ENCODE measurements around the gene ZNF793.

Gene ZNF793

DNA sequence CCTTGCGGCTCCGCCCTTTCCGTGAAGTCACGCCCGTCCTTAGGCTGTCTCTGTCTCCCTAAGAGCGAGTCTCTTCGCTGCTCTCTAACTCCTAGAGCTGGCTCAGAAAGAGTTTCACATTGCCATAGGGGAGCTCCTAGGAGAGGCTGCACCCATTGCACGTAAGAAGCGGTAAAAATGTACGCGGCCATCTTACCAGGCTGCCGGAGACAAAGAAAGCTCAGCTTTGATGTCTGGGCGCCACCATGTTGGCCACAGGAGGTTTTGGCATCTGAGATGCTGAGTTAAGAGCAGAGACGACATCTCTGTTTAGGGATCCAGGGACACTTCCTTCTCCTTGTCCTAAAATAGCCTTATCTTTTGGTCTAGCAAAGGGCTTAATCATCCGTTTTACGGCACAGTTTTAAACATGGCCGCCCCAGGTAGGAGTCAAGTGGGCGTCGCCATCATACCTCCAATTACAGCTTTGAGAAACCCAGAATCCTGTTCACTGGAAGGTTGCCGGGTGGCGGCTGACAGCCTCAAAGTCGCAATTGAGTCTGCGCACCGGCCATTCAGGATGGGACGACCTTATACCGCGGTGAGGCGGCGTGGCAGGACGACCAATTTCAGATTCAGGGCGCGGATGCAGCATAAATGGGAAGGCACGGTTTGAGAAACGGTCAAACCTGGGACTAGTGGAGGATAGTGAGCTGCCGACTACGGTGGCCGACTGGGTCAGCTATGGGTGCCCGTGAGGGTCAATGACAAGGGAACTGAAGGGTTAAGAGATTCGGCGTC, at the start of gene ZNF793:
ZNF793 (plus strand) TSS at position 553 of the 780 bp plus-strand sequence. CDS start 16,501 bp downstream, outside the sequence.
- peak; percentile 26 for DNase-seq

DNA sequence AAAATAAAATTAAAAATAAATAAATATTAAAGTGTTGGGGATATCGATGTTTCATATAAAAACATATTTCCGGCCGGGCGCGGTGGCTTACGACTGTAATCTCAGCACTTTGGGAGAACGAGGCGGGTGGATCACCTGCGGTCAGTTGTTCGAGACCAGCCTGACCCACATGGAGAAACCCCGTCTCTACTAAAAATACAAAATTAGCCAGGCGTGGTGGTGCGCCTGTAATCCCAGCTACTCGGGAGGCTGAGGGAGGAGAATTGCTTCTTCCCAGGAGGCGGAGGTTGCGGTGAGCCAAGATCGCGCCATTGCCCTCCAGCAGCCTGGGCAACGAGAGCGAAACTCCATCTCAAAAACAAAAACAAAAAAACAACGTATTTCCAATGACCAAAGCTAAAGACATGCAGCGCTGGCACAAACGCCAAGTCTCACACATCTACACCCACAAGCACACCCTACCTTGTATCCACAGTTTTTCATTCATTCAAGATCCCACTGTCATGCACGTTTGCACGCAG, 40.4 kb upstream of the ZNF793 start:
- no peak for DNase-seq

- no peak for DNase-seq
These were observed 39.7 kb upstream of the ZNF793 start, which contains the start of gene ZNF569 for GRCh38 chr19:37466798-37467607. ZNF569 (minus strand) TSS chr19:37467444; CDS start chr19:37444921, 22,523 bp downstream.

DNA sequence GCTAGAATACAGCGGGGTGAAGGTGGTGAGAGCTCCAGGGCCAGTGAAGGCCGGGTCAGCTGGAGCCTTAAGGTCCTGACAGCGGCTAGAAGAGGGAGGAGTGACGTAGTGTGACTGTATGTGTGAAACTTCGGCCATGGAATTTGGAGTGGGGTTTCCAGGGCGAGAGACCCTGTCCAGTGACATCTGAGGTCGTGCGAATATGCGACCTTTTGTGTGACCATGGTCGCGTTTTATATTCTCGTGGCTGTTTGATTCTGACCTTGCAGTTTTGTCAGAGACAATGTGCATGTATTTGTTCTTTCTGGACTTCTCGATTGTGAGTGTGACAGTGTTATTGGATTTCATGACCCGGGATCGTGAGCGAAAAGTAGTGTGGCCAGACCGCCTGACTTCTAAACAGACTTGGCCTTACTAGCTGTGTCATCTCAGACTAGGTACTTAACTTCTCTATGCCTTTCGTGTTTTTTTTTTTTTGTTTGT, 39.1 kb upstream of the ZNF793 start:
- no peak for DNase-seq

DNA sequence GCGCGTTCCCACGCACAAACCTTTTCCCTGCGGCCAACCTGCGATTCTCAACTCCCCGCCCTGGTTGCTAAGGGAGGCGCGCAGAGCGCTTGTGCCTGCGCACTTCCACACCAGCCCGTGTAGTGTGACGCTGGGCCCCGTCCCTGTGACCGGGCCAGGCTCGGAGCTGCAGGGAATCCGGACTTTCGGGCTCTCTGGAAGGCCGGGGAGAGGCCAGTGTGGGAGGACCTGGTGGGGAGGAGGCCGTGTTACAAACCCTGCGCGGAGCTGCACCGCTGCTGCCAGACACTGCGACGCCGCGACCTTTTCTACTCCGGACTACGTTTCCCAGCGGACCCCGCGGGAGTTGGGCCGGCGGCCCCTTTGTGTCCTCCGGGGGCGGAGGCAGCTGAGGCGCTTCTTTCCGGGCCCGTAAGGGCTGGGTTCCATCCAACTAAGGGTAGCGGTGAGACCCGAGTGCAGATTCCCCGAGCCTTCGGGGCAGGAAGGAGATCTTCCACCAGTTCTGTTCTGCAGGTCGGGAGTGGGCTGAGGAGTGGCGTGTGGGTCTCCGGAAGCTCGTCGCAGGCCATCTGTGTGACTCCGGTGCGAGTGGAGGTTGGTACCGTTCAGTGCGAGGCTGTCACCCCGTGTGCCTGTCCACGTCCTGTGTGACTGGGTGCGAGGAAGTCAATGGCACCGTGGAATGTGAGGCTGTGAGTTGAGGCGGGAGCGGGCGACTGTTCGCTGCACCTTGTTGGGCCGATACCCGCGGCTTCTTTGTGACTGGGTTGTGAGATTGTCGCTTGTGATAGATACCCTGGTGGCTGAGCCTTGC, 37.6 kb upstream of the ZNF793 start, which contains the start of gene ZNF570:
ZNF570 (plus strand) TSS at position 396 of the 817 bp plus-strand sequence. CDS start 999 bp downstream, outside the sequence.
- no peak for DNase-seq

DNA sequence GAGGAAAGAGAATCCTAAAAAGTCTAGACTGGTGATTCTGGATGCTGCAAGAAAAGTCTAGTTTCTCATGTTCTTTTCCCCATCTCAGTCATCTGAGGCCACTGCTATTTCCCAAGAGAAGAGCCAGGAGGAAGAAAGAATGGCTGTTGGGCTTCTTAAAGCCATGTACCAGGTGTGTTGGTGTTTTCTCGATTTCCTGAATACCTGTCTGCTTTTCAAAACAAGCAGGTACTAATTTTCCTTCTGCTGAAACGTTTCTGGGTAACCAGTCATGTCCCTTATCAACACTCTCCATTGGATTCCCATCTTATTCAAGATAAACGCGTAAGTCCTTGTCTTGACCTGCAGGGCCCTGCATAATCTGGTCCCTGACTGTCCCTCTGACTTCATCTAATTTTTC, 36.5 kb upstream of the ZNF793 start:
- DNase-seq: no peak

- DNase-seq: no peak
These were observed 34.6 kb upstream of the ZNF793 start for GRCh38 chr19:37472165-37472564.

DNA sequence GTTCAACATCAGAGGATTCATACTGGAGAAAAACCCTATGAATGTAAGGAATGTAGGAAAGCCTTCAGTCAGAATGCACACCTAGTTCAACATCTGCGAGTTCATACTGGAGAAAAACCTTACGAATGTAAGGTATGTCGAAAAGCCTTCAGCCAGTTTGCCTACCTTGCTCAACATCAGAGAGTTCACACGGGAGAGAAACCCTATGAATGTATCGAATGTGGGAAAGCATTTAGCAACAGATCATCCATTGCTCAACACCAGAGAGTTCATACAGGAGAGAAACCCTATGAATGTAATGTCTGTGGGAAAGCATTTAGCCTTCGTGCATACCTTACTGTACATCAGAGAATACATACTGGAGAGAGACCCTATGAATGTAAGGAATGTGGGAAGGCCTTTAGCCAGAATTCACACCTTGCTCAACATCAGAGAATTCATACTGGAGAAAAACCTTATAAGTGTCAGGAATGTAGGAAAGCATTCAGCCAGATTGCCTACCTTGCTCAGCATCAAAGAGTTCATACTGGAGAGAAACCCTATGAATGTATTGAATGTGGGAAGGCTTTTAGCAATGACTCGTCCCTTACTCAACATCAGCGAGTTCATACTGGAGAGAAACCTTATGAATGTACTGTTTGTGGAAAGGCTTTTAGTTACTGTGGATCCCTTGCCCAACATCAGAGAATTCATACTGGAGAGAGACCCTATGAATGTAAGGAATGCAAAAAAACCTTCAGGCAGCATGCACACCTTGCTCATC, 22.2 kb upstream of the ZNF793 start:
- no peak for DNase-seq

DNA sequence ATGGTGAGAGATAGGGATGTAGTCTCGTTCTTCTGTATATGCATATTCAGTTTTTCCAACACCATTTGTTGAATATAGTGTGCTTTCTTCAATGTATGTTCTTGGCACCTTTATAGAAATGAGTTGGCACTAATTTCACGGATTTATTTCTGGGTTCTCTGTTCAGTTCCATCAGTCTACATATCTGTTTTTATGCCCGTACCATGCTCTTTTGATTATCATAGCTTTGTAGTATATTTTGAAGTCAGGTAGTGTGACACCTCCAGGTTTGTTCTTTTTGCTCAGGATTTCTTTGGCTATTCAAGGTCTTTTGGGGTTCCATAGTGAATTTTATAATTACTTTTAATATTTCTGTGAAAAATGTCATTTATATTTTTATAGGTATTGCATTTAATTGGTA, 14.5 kb upstream of the ZNF793 start:
- no peak for DNase-seq

DNA sequence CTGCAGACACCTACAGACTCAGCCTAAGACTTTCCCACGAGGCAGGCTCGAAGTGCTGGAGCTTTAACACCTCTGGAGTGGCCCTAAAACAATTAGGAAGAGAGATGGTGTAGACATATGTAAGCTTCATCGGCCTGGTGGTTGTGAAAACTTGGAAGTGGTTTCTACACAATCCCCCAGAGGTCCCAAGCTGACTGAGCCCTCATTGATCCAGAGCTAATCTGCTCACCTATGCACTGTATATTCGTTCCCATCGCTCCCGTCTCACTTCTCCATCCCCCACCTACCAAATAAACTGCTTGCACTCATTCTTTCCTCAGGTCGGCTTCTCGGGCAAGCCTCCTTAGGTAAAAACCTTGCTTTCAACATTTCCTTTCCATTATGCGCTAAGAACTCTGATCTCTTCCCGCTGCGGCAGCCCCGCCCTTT, 767 bp upstream of the ZNF793 start:
- no peak for DNase-seq

DNA sequence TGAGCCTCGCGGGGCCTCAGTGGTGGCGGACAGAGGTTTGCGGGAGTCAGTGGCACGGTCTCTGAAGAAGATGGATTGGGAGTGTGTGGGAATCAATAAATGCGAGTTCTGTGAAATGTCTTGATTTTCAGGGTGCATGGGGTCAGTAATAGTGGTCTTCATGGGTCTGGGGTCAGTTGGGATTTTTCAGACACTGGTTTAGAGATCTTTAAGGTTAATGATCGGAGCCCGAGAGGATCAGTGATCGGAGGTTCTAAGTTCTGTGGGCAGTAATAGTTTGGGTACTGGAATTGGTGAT, 377 bp downstream of the ZNF793 start:
- DNase-seq: no peak

GRCh38 chr19:37511186-37511585, 4.4 kb downstream of the ZNF793 start:
- no peak for DNase-seq

- no peak for DNase-seq
These were observed 5.1 kb downstream of the ZNF793 start for GRCh38 chr19:37511821-37512220.

DNA sequence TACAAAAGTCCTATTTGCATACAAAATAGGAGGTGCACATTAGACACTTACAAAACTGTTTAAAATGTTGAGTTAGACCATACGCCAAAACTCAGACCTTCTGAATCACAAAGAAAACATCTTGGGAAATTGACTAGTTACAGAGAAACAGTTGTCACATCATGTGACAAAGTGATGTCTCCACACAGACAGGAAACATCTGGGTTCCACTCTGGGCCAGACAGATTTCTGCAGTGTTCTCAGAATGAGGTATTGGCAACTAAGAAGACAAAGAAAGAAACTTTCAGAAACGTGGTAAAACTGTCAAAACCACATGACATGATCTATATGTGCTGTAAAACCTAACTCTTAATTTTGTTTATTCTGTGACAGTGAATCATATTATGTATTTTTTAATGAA, 6.7 kb downstream of the ZNF793 start:
- DNase-seq: no peak

DNA sequence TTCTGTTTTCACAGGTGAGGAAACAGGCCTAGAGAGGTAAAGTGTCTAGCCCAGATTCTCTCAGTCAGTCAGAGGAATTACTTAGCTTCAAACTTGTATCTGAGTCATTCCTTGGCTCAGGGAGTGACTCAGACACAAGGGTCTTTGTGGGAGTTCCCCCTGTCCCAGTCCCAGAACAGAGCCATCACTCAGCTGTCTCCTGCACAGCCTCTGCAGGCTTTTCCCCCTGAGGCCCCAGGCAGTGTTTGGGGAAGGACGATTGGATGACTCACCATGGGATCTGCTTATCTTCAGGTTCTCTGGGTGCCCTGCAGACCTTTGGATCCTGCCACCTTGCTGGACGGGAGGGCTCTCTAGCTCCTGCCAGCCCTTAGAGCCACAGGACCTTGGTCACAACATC, 13.2 kb downstream of the ZNF793 start:
- DNase-seq: no peak

GRCh38 chr19:37537391-37537947, 30.7 kb downstream of the ZNF793 start:
- DNase-seq: no peak

- no peak for DNase-seq
These were observed 44.6 kb downstream of the ZNF793 start for GRCh38 chr19:37551129-37551993.

- DNase-seq: no peak
These were observed 56.8 kb downstream of the ZNF793 start for GRCh38 chr19:37563518-37563917.

- no peak for DNase-seq
These were observed 58.1 kb downstream of the ZNF793 start for GRCh38 chr19:37564624-37565369.

GRCh38 chr19:37565370-37565669, 58.6 kb downstream of the ZNF793 start:
- DNase-seq: no peak

All from cortex of kidney (tissue), 1 donor.